KMS-11 (cell line): ENCODE data around the gene DNAJB6.

Experiments used
- H2AFZ ChIP-seq: fragments of 200-600 bp; sonication (generic); 2 replicates; pipeline ENCODE4 v1.6.1; 2016; ENCODE audit warnings: antibody characterized with exemption, mixed run types, low read depth
- H3K27ac ChIP-seq: fragments of 200-600 bp; sonication (generic); 2 replicates; pipeline ENCODE4 v1.6.1; 2016; ENCODE audit warnings: mild to moderate bottlenecking, mixed run types
- H3K27me3 ChIP-seq: fragments of 200-600 bp; sonication (generic); 2 replicates; pipeline ENCODE4 v1.6.1; 2017; ENCODE audit warnings: mild to moderate bottlenecking, low read depth, mixed run types, moderate library complexity; ENCODE audit not compliant: insufficient read depth
- H3K36me3 ChIP-seq: fragments of 200-600 bp; sonication (generic); 2 replicates; pipeline ENCODE4 v1.6.1; 2017; ENCODE audit warnings: mild to moderate bottlenecking, mixed run types; ENCODE audit not compliant: insufficient read depth
- H3K4me1 ChIP-seq: fragments of 200-600 bp; sonication (generic); 2 replicates; pipeline ENCODE4 v1.6.1; 2016; ENCODE audit warnings: mild to moderate bottlenecking, low read depth, mixed run types; ENCODE audit not compliant: poor library complexity, severe bottlenecking
- H3K4me2 ChIP-seq: fragments of 200-600 bp; sonication (generic); 2 replicates; pipeline ENCODE4 v1.7.0; 2016; ENCODE audit warnings: mild to moderate bottlenecking, mixed run types
- H3K4me3 ChIP-seq: fragments of 200-600 bp; sonication (generic); IDR thresholded peaks from 2 replicates; pipeline ENCODE4 v1.6.1; 2017; ENCODE audit warnings: low read depth, low read length, mixed read lengths; ENCODE audit not compliant: insufficient read depth
- H3K79me2 ChIP-seq: fragments of 200-600 bp; sonication (generic); 2 replicates; pipeline ENCODE4 v1.6.1; 2016; ENCODE audit warnings: low read depth, mixed run types; ENCODE audit not compliant: insufficient read depth
- H3K9ac ChIP-seq: fragments of 200-600 bp; sonication (generic); 2 replicates; pipeline ENCODE4 v1.6.1; 2016; ENCODE audit warnings: mild to moderate bottlenecking, mixed run types
- H4K20me1 ChIP-seq: fragments of 200-600 bp; sonication (generic); 2 replicates; pipeline ENCODE4 v1.6.1; 2016; ENCODE audit warnings: mild to moderate bottlenecking, mixed run types; ENCODE audit not compliant: insufficient read depth
- CTCF ChIP-seq: fragments of 200-600 bp; sonication (generic); conservative IDR thresholded peaks from 2 replicates; pipeline ENCODE4 v1.6.1; 2017; ENCODE audit warnings: low read depth, mild to moderate bottlenecking, antibody characterized with exemption, low read length, moderate library complexity, mixed read lengths

DNAJB6 gene

GRCh38 chr7:157379493-157379892 lies 42.7 kb downstream of the DNAJB6 start:
- Histone ChIP-seq H4K20me1 (peaks cover 15% of the 10 kb centered on the region; the same call in 1 of the 2 replicates), H2AFZ (no peak overlapping the region), H3K4me1 (no peaks in the 10 kb centered on the region), H3K79me2 (peaks cover 84% of the 10 kb centered on the region), H3K27ac (no peak overlapping the region), H3K27me3 (no peaks in the 10 kb centered on the region), H3K4me3 (no peak overlapping the region), H3K4me2 (no peak overlapping the region), H3K9ac (no peak overlapping the region), H3K36me3 (0 out of 2 replicates have a peak, but pooled peaks cover 4% of the 10 kb centered on the region)
- TF ChIP-seq CTCF: no peak

- Histone ChIP-seq H3K4me2 (no peak overlapping the region), H3K27me3 (no peaks in the 10 kb centered on the region), H3K27ac (no peak overlapping the region), H3K79me2 (peaks cover 75% of the 10 kb centered on the region), H3K4me3 (no peak overlapping the region), H3K36me3 (0 out of 2 replicates have a peak, but pooled peaks cover 5% of the 10 kb centered on the region), H3K9ac (no peak overlapping the region), H4K20me1 (peaks cover 14% of the 10 kb centered on the region; the same call in 1 of the 2 replicates), H2AFZ (no peak overlapping the region), H3K4me1 (no peaks in the 10 kb centered on the region)
- no peak for TF ChIP-seq CTCF
Observed at GRCh38 chr7:157380416-157380815, 43.6 kb downstream of the DNAJB6 start.

- peaks cover 40% of the 10 kb centered on the region; the same call in 1 of the 2 replicates for H3K79me2 ChIP-seq
- H3K9ac ChIP-seq: no peak overlapping the region
- H3K4me2 ChIP-seq: no peak overlapping the region
- H3K36me3 ChIP-seq: peaks cover 15% of the 10 kb centered on the region; the same call in 1 of the 2 replicates
- H3K27me3 ChIP-seq: no peaks in the 10 kb centered on the region
- TF ChIP-seq CTCF: no peak
- no peak overlapping the region for H3K27ac ChIP-seq
- H2AFZ ChIP-seq: no peak overlapping the region
- H3K4me1 ChIP-seq: no peaks in the 10 kb centered on the region
- H4K20me1 ChIP-seq: no peaks in the 10 kb centered on the region
- H3K4me3 ChIP-seq: no peak overlapping the region
Observed at GRCh38 chr7:157383868-157384267, 47.1 kb downstream of the DNAJB6 start.

- H3K9ac ChIP-seq: no peak overlapping the region
- H2AFZ ChIP-seq: no peak overlapping the region
- H3K27me3 ChIP-seq: no peaks in the 10 kb centered on the region
- H3K27ac ChIP-seq: no peak overlapping the region
- no peak overlapping the region for H3K4me2 ChIP-seq
- H3K79me2 ChIP-seq: peaks cover 36% of the 10 kb centered on the region; the same call in 1 of the 2 replicates
- H3K36me3 ChIP-seq: peaks cover 15% of the 10 kb centered on the region; the same call in 1 of the 2 replicates
- H3K4me1 ChIP-seq: no peaks in the 10 kb centered on the region
- H3K4me3 ChIP-seq: no peak overlapping the region
- TF ChIP-seq CTCF: no peak
- no peaks in the 10 kb centered on the region for H4K20me1 ChIP-seq
Observed at GRCh38 chr7:157384301-157384700, 47.5 kb downstream of the DNAJB6 start.
